Activated naive CD4-positive, alpha-beta T cell treated with anti-CD3 and anti-CD28 coated beads for 36 hours (primary cell): Measurements from ENCODE around the gene CASTOR2. TPM values are rescaled to one million over a fixed set of nuclear protein-coding genes. Genes with fewer than 3 reads are reported as not detected.
A peak's percentile ranks its signal among the peaks of the same experiment; 100 is the strongest.
"Not testable (repeated sequence)": the region's sequence is repeated elsewhere in the genome, so short reads cannot be mapped to it uniquely, and the experiment has no call there.

Experiments
- CTCF ChIA-PET: fragments of 350-600 bp; sonication (Branson Sonifier 250); formaldehyde crosslinking; loops from one replicate; lab custom pipeline; 2021; ENCODE audit warnings: antibody characterized with exemption; lab: Charles Lee
- DNase-seq: peaks from one replicate; pipeline ENCODE4 v3.0.0-alpha.2; 2020
- H3K27ac Mint-ChIP-seq: one replicate; pipeline ENCODE4 v1.8.0; 2021; ENCODE audit warnings: mild to moderate bottlenecking, mixed read lengths
- H3K27me3 Mint-ChIP-seq: one replicate; pipeline ENCODE4 v1.8.0; 2021; ENCODE audit warnings: low read depth, mixed read lengths
- H3K36me3 Mint-ChIP-seq: one replicate; pipeline ENCODE4 v1.8.0; 2021; ENCODE audit warnings: low read depth, mixed read lengths
- H3K4me1 Mint-ChIP-seq: one replicate; pipeline ENCODE4 v1.8.0; 2021; ENCODE audit warnings: low read depth, mixed read lengths
- H3K4me3 Mint-ChIP-seq: one replicate; pipeline ENCODE4 v1.8.0; 2021; ENCODE audit warnings: mild to moderate bottlenecking, moderate library complexity, mixed read lengths
- H3K9me3 Mint-ChIP-seq: one replicate; pipeline ENCODE4 v1.8.0; 2021; ENCODE audit warnings: mixed read lengths
- intact Hi-C: fragments of 100-400 bp; cut with micrococcal nuclease; formaldehyde crosslinking; loops from one replicate; pipeline ENCODE4 v1.15.1; 2023
- total RNA-seq, 2 experiments: library from RNA; stranded (reverse); gene quantifications; one replicate each; pipeline ENCODE4 v1.2.3, GENCODE V29; 2021

The CASTOR2 gene
- total RNA-seq = 1 to 10 TPM; 1.3 to 2.1 TPM

DNA sequence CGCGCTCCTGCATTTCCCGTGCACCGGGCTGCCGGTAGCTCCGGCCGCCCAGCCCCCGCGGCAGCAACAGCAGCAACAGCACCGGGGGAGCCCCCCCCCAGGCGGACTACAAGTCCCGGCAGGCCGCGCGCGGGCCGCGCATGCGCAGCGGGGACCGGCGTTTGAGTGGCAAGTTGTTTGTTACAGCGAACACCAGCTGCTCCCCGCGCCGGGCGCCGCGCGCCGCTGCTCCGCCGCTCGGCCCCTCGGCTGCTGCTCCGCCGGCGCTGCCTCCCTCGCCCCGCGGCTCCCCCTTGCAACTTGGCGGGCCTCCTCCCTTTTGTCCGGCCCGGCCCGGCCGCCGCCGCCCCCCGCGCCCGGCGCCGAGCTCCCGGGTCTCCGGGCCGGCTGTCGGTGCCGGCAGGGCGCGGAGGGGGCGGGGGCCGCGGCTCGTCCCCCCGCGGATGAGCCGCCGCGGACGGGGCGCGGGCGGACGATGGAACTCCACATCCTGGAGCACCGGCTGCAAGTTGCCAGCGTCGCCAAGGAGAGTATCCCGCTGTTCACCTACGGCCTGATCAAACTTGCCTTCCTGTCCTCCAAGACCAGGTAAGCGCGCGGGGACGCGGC, at the start of gene CASTOR2:
TSS of gene CASTOR2 (plus strand) at position 195 of the 609 bp plus-strand sequence. CDS start at position 476, 281 bp downstream.
- H3K27me3 Mint-ChIP-seq, H3K36me3 Mint-ChIP-seq, CTCF ChIA-PET, H3K27ac Mint-ChIP-seq, H3K9me3 Mint-ChIP-seq, H3K4me1 Mint-ChIP-seq, intact Hi-C loops: not testable (repeated sequence)
- peak within 1 kb of the TSS; percentile 43 for H3K4me3 Mint-ChIP-seq
- peak; percentile 82 for DNase-seq

DNA sequence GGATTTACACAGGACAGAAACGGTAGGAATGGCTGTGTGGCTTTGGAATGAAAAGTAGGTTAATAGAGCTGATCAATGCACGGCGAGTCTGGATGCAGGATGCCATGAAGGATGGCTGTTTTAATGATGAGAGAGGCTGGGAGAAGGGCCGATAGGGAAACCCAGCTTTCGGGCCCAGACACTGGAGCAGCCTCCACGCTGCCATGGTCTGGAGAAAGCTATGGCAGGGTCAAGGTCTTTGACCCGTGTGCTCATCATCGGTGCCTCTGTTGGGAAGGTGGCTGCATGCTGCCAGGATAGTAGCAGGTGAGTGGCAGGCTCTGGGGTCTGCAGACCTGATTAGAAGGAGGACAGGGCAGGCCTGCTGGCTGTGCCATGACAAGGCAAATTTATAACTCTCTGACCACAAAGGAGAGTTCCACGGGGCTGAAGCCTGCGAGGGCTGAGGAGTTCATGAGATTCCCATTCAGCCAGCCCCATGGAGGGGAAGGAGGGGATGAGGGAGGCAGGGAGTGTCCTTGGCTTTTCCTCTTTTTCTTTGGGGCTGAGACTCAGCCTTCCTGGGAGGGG, 42.1 kb upstream of the CASTOR2 start:
- H3K4me3 Mint-ChIP-seq, H3K36me3 Mint-ChIP-seq, H3K27ac Mint-ChIP-seq, DNase-seq, intact Hi-C loops, H3K4me1 Mint-ChIP-seq, H3K9me3 Mint-ChIP-seq, H3K27me3 Mint-ChIP-seq, CTCF ChIA-PET: not testable (repeated sequence)

DNA sequence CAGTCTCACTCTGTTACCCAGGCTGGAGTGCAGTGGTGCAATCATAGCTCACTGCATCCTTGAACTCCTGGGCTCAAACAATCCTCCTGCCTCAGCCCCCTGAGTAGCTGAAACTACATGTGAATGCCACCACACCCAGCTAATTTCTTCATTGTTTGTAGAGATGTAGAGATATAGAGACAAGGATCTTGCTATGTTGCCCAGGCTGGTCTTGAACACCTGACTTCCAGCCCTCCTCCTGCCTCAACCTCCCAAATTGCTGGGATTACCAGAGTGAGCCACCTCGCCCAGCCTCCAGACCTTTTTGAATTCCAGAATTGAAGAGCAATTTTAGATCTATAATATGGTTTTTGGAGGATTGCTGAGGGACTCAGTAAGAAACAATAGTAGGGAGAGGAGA, 40.9 kb upstream of the CASTOR2 start:
- H3K4me1 Mint-ChIP-seq, CTCF ChIA-PET, intact Hi-C loops, H3K27me3 Mint-ChIP-seq, H3K36me3 Mint-ChIP-seq, H3K4me3 Mint-ChIP-seq, DNase-seq, H3K27ac Mint-ChIP-seq, H3K9me3 Mint-ChIP-seq: not testable (repeated sequence)

DNA sequence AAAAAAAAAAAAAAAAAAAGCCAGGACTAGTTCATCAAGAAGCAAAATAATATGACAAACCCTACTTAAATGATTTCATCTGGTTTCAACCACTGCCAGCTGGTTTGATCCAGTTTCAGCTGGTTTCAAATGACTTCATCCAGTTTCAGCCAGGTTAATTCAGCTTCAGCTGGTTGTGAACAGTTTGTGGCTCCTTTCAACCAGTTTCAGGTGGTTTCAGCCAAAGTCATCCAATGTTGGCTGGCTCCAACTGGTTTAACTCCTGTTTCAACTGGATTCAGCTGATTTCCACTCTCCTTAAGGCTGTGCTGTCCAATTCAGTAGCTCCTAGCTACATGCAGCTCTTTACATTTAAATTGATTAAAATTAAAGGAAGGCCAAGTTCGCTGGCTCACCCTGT, 37.5 kb upstream of the CASTOR2 start:
- H3K4me3 Mint-ChIP-seq, H3K4me1 Mint-ChIP-seq, CTCF ChIA-PET, H3K27me3 Mint-ChIP-seq, H3K27ac Mint-ChIP-seq, intact Hi-C loops, H3K36me3 Mint-ChIP-seq, H3K9me3 Mint-ChIP-seq, DNase-seq: not testable (repeated sequence)

DNA sequence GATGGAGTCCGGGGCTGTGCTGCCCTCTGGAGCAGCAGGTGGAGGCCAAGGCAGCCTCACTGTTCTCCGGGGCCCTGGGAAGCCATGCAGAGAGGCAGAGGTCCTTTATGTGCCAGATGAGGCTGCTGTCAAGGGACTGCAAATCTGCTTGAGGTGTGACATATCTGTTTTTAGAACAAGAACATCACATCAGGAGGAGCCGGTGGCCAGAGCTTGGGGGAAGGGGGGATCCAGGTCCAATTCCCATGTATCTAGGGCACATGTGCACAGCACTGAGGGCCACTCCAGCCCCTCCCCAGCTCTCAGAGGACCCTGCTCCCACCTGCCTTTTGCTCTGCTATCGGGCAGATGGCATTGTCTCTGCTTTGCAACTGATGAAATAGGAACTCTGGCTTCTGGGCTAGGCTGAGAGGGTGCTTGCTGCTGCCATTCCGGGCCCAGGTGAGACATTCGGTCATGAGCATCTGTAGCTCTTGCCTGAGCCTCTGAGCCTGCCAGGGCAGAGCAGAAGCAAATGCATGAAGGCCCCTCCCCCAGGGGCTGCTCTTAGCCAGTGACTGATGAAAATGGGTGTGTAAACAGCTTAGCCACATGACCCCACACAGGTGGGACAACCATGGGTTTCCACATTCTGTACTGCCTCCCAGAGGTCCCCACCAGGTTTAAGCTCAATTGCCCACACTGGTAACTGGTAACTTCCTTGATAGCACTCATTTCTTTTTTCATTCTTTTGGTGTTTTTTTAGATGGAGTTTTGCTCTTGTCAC, 32.8 kb upstream of the CASTOR2 start:
- H3K27me3 Mint-ChIP-seq, DNase-seq, H3K36me3 Mint-ChIP-seq, intact Hi-C loops, H3K27ac Mint-ChIP-seq, H3K4me1 Mint-ChIP-seq, H3K9me3 Mint-ChIP-seq, H3K4me3 Mint-ChIP-seq: not testable (repeated sequence)
- CTCF ChIA-PET = interaction anchor here (0.6 kb wide), 1 partner anchor 838 kb away, joined by 3 read pairs; no protein-coding TSS in a partner anchor

DNA sequence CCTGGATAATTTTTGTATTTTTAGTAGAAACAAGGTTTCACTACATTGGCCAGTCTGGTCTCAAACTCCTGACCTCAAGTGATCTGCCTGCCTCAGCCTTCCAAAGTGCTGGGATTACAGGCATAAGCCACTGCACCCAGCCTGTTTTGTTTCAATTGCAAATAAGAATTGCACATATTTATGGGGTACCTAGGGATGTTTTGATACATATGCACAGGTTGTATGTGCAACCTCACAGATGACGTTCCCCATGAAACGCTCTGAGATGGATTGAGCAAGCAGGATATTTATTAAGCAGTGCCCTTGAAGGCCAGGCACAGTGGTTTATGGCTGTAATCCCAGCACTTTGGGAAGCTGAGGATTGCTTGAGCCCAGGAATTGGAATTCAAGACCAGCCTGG, 25.1 kb upstream of the CASTOR2 start:
- H3K4me3 Mint-ChIP-seq, H3K27me3 Mint-ChIP-seq, H3K36me3 Mint-ChIP-seq, H3K4me1 Mint-ChIP-seq, H3K9me3 Mint-ChIP-seq, H3K27ac Mint-ChIP-seq, DNase-seq, CTCF ChIA-PET, intact Hi-C loops: not testable (repeated sequence)

GRCh38 chr7:74941302-74942069, 23.0 kb upstream of the CASTOR2 start:
- H3K4me3 Mint-ChIP-seq, intact Hi-C loops, CTCF ChIA-PET, H3K4me1 Mint-ChIP-seq, H3K9me3 Mint-ChIP-seq, H3K27me3 Mint-ChIP-seq, DNase-seq, H3K27ac Mint-ChIP-seq, H3K36me3 Mint-ChIP-seq: not testable (repeated sequence)

GRCh38 chr7:74943923-74944322, 20.6 kb upstream of the CASTOR2 start:
- CTCF ChIA-PET, DNase-seq, intact Hi-C loops: not testable (repeated sequence)

DNA sequence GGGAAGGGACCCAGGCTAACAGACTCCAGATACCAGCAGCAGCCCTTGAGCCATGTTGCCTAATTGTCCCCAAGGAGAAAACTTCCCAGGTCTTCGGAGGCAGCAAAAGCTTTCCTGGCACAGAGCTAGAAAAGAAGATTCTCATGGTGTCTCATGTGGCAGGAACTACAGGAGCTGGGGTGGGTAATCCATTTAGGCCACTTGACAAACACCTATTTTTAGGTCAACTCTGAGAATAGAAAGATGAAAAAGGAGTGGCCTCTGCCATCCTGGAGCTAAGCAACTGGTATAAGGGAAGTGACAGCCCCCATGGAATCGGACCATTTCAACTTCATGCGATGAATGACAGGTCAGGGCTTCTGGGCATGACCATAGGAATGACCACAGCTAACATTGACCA, 16.8 kb upstream of the CASTOR2 start:
- intact Hi-C loops, H3K9me3 Mint-ChIP-seq, H3K27ac Mint-ChIP-seq, H3K27me3 Mint-ChIP-seq, DNase-seq, H3K4me3 Mint-ChIP-seq, H3K36me3 Mint-ChIP-seq, CTCF ChIA-PET, H3K4me1 Mint-ChIP-seq: not testable (repeated sequence)

More at GRCh38 chr7:74943923-74944322, 20.6 kb upstream of the CASTOR2 start:
- not testable (repeated sequence) for H3K27me3 Mint-ChIP-seq, H3K36me3 Mint-ChIP-seq, H3K9me3 Mint-ChIP-seq, H3K4me1 Mint-ChIP-seq, H3K4me3 Mint-ChIP-seq, H3K27ac Mint-ChIP-seq

GRCh38 chr7:74953774-74954173, 10.7 kb upstream of the CASTOR2 start:
- H3K36me3 Mint-ChIP-seq, H3K9me3 Mint-ChIP-seq, CTCF ChIA-PET, H3K4me1 Mint-ChIP-seq, H3K27me3 Mint-ChIP-seq, H3K4me3 Mint-ChIP-seq, DNase-seq, H3K27ac Mint-ChIP-seq, intact Hi-C loops: not testable (repeated sequence)

DNA sequence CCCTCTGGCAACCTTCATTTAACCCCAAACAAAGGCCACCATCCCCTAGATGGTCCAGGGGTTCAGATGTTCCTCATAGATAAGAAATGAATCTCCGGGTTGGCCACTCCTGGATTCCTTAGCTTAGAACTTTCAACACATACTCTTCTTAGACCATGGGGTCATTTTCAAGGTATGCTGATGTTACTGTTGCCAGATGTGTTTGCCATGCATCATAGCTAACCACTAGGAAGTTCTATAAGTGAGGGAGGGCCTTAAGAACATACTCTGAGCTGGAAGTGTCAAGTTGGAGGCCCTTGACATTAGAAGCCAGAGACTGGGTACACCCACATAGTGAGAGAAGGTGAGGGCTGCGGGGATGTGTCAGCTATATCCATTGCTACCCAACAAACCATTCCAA, 6.2 kb upstream of the CASTOR2 start:
- H3K27me3 Mint-ChIP-seq, H3K4me1 Mint-ChIP-seq, H3K4me3 Mint-ChIP-seq, CTCF ChIA-PET, H3K9me3 Mint-ChIP-seq, H3K27ac Mint-ChIP-seq, intact Hi-C loops, DNase-seq, H3K36me3 Mint-ChIP-seq: not testable (repeated sequence)

GRCh38 chr7:74963704-74964510, 598 bp upstream of the CASTOR2 start:
- DNase-seq, H3K9me3 Mint-ChIP-seq, CTCF ChIA-PET, intact Hi-C loops, H3K27ac Mint-ChIP-seq, H3K27me3 Mint-ChIP-seq, H3K4me1 Mint-ChIP-seq, H3K36me3 Mint-ChIP-seq: not testable (repeated sequence)
- H3K4me3 Mint-ChIP-seq = peak overlapping the region; percentile 43
